ENCODE results near the gene KLRB1.
"Not testable (repeated sequence)": the region's sequence is repeated elsewhere in the genome, so short reads cannot be mapped to it uniquely, and the experiment has no call there.

Gene KLRB1

DNA sequence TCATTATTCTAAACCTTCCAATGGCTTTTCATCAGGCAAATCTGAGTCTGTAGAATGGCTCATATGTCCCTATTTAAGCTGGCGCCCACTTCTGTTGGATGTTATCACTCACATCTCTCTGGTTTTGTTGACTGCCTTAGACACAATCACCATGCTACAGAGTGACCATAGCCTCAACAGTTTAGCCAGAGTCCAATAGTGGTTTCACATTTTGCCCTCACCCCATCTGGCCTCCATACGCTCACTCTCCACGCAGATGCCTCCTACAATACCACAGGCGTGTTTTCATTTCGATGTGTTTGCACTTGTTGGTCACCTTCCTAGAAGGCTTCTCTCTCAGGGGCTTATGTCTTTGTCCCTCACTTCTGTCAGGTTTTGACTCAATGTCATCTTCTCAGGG, 3.4 kb downstream of the KLRB1 start:
- DNase-seq (ENCODE audit: low spot score), result no peak
- Histone ChIP-seq H4K8ac (ENCODE audit: low read depth, low read length) (no peak overlapping the region), H3K18ac (ENCODE audit: low read length) (no peak overlapping the region), H2BK15ac (ENCODE audit: low read length) (no peak overlapping the region), H3K4me1 (ENCODE audit: control insufficient read depth in 2 of 2, insufficient read depth in 1 of 2, low read depth in 1 of 2, low read length in 2 of 2) (no peaks in the 10 kb centered on the region), H3K4me2 (ENCODE audit: insufficient read depth, low read length, poor library complexity, severe bottlenecking) (no peak overlapping the region), H4K91ac (ENCODE audit: low read depth, low read length, poor library complexity) (no peak overlapping the region), H3K14ac (ENCODE audit: low read length) (no peak overlapping the region), H2AFZ (ENCODE audit: low read length) (no peak overlapping the region), H3K9me3 (replicated peaks in 1 of 2; ENCODE audit: control insufficient read depth in 2 of 2, insufficient read depth in 1 of 2, low read depth in 1 of 2, low read length in 2 of 2) (no peaks in the 10 kb centered on the region), H3K36me3 (replicated peaks in 1 of 2; ENCODE audit: control insufficient read depth in 2 of 2, insufficient read depth in 2 of 2, low read length in 2 of 2) (no peaks in the 10 kb centered on the region), H2BK120ac (ENCODE audit: low read depth, low read length) (no peak overlapping the region), H3K4me3 (ENCODE audit: low read length in 2 of 2) (no peak overlapping the region), H2BK12ac (ENCODE audit: low read length) (no peak overlapping the region), H3K79me1 (ENCODE audit: low read depth, low read length) (no peaks in the 10 kb centered on the region), H2BK5ac (ENCODE audit: low read length) (no peak overlapping the region), H3K23ac (ENCODE audit: low read depth, low read length, poor library complexity) (no peak overlapping the region), H3K27ac (replicated peaks; ENCODE audit: low read length) (no peak overlapping the region), H3K9ac (ENCODE audit: low read depth, low read length, poor library complexity) (no peak overlapping the region), H3K4ac (ENCODE audit: low read length) (no peak overlapping the region), H3K27me3 (ENCODE audit: control insufficient read depth in 3 of 3, insufficient read depth in 3 of 3, low read depth in 1 of 3, low read length in 3 of 3) (no peaks in the 10 kb centered on the region), H2AK5ac (ENCODE audit: low read depth, low read length) (no peak overlapping the region)
- WGBS, 2 donors (ENCODE audit: extremely low coverage in 2 of 2, insufficient read length in 2 of 2, insufficient replicate concordance in 1 of 2), result no CpG with 5 or more reads among the region's 5 CpGs

DNA sequence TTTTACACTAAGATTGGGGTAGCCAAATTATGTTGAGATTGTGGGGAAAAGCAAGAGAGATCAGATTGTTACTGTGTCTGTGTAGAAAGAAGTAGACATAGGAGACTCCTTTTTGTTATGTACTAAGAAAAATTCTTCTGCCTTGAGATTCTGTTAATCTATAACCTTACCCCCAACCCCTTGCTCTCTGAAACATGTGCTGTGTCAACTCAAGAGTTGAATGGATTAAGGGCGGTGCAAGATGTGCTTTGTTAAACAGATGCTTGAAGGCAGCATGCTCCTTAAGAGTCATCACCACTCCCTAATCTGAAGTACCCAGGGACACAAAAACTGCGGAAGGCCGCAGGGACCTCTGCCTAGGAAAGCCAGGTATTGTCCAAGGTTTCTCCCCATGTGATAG, 7.3 kb downstream of the KLRB1 start:
- H2AFZ ChIP-seq (ENCODE audit: low read length); H3K4me2 ChIP-seq (ENCODE audit: insufficient read depth, low read length, poor library complexity, severe bottlenecking); H3K79me1 ChIP-seq (ENCODE audit: low read depth, low read length); H4K8ac ChIP-seq (ENCODE audit: low read depth, low read length); H2AK5ac ChIP-seq (ENCODE audit: low read depth, low read length); H3K14ac ChIP-seq (ENCODE audit: low read length); H2BK15ac ChIP-seq (ENCODE audit: low read length); H3K4me1 ChIP-seq (ENCODE audit: control insufficient read depth in 2 of 2, insufficient read depth in 1 of 2, low read depth in 1 of 2, low read length in 2 of 2); H2BK120ac ChIP-seq (ENCODE audit: low read depth, low read length); H2BK5ac ChIP-seq (ENCODE audit: low read length); H4K91ac ChIP-seq (ENCODE audit: low read depth, low read length, poor library complexity); H3K18ac ChIP-seq (ENCODE audit: low read length); H3K4ac ChIP-seq (ENCODE audit: low read length); DNase-seq (ENCODE audit: low spot score); H3K27me3 ChIP-seq (ENCODE audit: control insufficient read depth in 3 of 3, insufficient read depth in 3 of 3, low read depth in 1 of 3, low read length in 3 of 3); H3K9ac ChIP-seq (ENCODE audit: low read depth, low read length, poor library complexity); H3K23ac ChIP-seq (ENCODE audit: low read depth, low read length, poor library complexity); H3K9me3 ChIP-seq (replicated peaks in 1 of 2; ENCODE audit: control insufficient read depth in 2 of 2, insufficient read depth in 1 of 2, low read depth in 1 of 2, low read length in 2 of 2); H3K27ac ChIP-seq (replicated peaks; ENCODE audit: low read length); H3K36me3 ChIP-seq (replicated peaks in 1 of 2; ENCODE audit: control insufficient read depth in 2 of 2, insufficient read depth in 2 of 2, low read length in 2 of 2); H2BK12ac ChIP-seq (ENCODE audit: low read length); H3K4me3 ChIP-seq (ENCODE audit: low read length in 2 of 2): not testable (repeated sequence)
- WGBS, 2 donors (ENCODE audit: extremely low coverage in 2 of 2, insufficient read length in 2 of 2, insufficient replicate concordance in 1 of 2), result no CpG with 5 or more reads among the region's 3 CpGs

DNA sequence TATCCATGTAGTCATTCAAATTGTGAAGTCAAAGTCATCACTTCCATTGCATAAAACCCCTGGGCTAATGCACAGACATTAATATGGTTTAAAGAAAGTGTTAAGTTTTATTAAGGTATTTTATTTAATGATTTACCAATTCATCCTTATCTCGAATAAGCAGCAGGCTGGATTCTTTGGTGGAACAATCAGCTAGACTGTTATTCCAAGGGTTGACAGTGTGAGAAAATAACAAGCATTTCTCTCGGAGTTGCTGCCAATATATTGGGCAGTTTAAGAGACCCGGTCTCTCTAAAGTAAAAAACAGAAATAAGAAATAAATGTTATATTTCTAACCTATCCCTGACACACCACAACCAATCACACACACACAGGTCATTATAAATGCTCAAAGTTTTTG, 9.4 kb downstream of the KLRB1 start:
- no peaks in the 10 kb centered on the region for H3K79me1 ChIP-seq (ENCODE audit: low read depth, low read length)
- H2BK12ac ChIP-seq (ENCODE audit: low read length), result no peak overlapping the region
- no peak overlapping the region for H2BK5ac ChIP-seq (ENCODE audit: low read length)
- no peak overlapping the region for H2AK5ac ChIP-seq (ENCODE audit: low read depth, low read length)
- H3K27ac ChIP-seq (replicated peaks; ENCODE audit: low read length), result no peak overlapping the region
- no peak overlapping the region for H3K4me3 ChIP-seq (ENCODE audit: low read length in 2 of 2)
- H4K91ac ChIP-seq (ENCODE audit: low read depth, low read length, poor library complexity), result no peak overlapping the region
- H2BK15ac ChIP-seq (ENCODE audit: low read length), result no peak overlapping the region
- no peak overlapping the region for H3K14ac ChIP-seq (ENCODE audit: low read length)
- H3K18ac ChIP-seq (ENCODE audit: low read length), result no peak overlapping the region
- H3K4me1 ChIP-seq (ENCODE audit: control insufficient read depth in 2 of 2, insufficient read depth in 1 of 2, low read depth in 1 of 2, low read length in 2 of 2), result no peaks in the 10 kb centered on the region
- H2BK120ac ChIP-seq (ENCODE audit: low read depth, low read length), result no peak overlapping the region
- H3K27me3 ChIP-seq (ENCODE audit: control insufficient read depth in 3 of 3, insufficient read depth in 3 of 3, low read depth in 1 of 3, low read length in 3 of 3), result no peaks in the 10 kb centered on the region
- no peak overlapping the region for H3K23ac ChIP-seq (ENCODE audit: low read depth, low read length, poor library complexity)
- no CpG with 5 or more reads among the region's 3 CpGs for WGBS, 2 donors (ENCODE audit: extremely low coverage in 2 of 2, insufficient read length in 2 of 2, insufficient replicate concordance in 1 of 2)
- H3K36me3 ChIP-seq (replicated peaks in 1 of 2; ENCODE audit: control insufficient read depth in 2 of 2, insufficient read depth in 2 of 2, low read length in 2 of 2), result no peaks in the 10 kb centered on the region
- H3K4ac ChIP-seq (ENCODE audit: low read length), result no peak overlapping the region
- H2AFZ ChIP-seq (ENCODE audit: low read length), result no peak overlapping the region
- H3K4me2 ChIP-seq (ENCODE audit: insufficient read depth, low read length, poor library complexity, severe bottlenecking), result no peak overlapping the region
- DNase-seq (ENCODE audit: low spot score), result no peak
- no peak overlapping the region for H3K9ac ChIP-seq (ENCODE audit: low read depth, low read length, poor library complexity)
- no peak overlapping the region for H4K8ac ChIP-seq (ENCODE audit: low read depth, low read length)
- H3K9me3 ChIP-seq (replicated peaks in 1 of 2; ENCODE audit: control insufficient read depth in 2 of 2, insufficient read depth in 1 of 2, low read depth in 1 of 2, low read length in 2 of 2), result no peaks in the 10 kb centered on the region

DNA sequence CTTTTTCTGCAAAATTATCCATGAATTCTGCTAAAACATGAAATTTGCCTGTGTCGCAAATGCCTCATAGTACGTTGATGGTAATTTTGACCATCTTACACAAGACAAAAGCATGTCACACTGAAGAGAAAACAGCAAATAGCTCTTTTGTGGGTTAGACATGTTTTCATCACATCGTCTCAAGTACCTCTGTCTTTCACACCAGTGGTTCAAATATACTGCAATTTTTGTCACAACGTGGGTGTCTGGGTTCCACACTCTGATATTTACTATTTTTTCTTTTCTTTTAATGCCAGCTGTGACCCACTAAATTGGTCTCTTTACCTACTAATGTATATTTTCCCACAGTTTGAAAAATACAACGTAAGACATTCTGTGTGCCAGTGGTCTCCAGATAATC, 10.4 kb downstream of the KLRB1 start:
- Histone ChIP-seq H3K9ac (ENCODE audit: low read depth, low read length, poor library complexity) (no peak overlapping the region), H3K27ac (replicated peaks; ENCODE audit: low read length) (no peak overlapping the region), H3K79me1 (ENCODE audit: low read depth, low read length) (no peaks in the 10 kb centered on the region), H2BK15ac (ENCODE audit: low read length) (no peak overlapping the region), H2BK12ac (ENCODE audit: low read length) (no peak overlapping the region), H3K4ac (ENCODE audit: low read length) (no peak overlapping the region), H3K9me3 (replicated peaks in 1 of 2; ENCODE audit: control insufficient read depth in 2 of 2, insufficient read depth in 1 of 2, low read depth in 1 of 2, low read length in 2 of 2) (no peaks in the 10 kb centered on the region), H2AFZ (ENCODE audit: low read length) (no peak overlapping the region), H2BK5ac (ENCODE audit: low read length) (no peak overlapping the region), H3K4me2 (ENCODE audit: insufficient read depth, low read length, poor library complexity, severe bottlenecking) (no peak overlapping the region), H3K18ac (ENCODE audit: low read length) (no peak overlapping the region), H3K27me3 (ENCODE audit: control insufficient read depth in 3 of 3, insufficient read depth in 3 of 3, low read depth in 1 of 3, low read length in 3 of 3) (no peaks in the 10 kb centered on the region), H4K8ac (ENCODE audit: low read depth, low read length) (no peak overlapping the region), H3K14ac (ENCODE audit: low read length) (no peak overlapping the region), H2BK120ac (ENCODE audit: low read depth, low read length) (no peak overlapping the region), H3K36me3 (replicated peaks in 1 of 2; ENCODE audit: control insufficient read depth in 2 of 2, insufficient read depth in 2 of 2, low read length in 2 of 2) (no peaks in the 10 kb centered on the region), H3K4me3 (ENCODE audit: low read length in 2 of 2) (no peak overlapping the region), H2AK5ac (ENCODE audit: low read depth, low read length) (no peak overlapping the region), H3K23ac (ENCODE audit: low read depth, low read length, poor library complexity) (no peak overlapping the region), H3K4me1 (ENCODE audit: control insufficient read depth in 2 of 2, insufficient read depth in 1 of 2, low read depth in 1 of 2, low read length in 2 of 2) (no peaks in the 10 kb centered on the region), H4K91ac (ENCODE audit: low read depth, low read length, poor library complexity) (no peak overlapping the region)
- WGBS, 2 donors (ENCODE audit: extremely low coverage in 2 of 2, insufficient read length in 2 of 2, insufficient replicate concordance in 1 of 2), result no CpG with 5 or more reads among the region's 5 CpGs
- DNase-seq (ENCODE audit: low spot score), result no peak

All from neuronal stem cell (in vitro differentiated cells).